Left lung (tissue), 10 donors: ENCODE results near the gene RGS7. TPM values are rescaled to one million over a fixed set of nuclear protein-coding genes. Genes with fewer than 3 reads are reported as not detected.
A peak's percentile ranks its signal among the peaks of the same experiment; 100 is the strongest.

ENCODE experiments used
- ATAC-seq: fragments of 200-7000 bp; cut with Tn5 transposase; one replicate; pipeline ENCODE4 v1.9.1; 2020; ENCODE audit warnings: moderate library complexity
- DNase-seq, 4 donors: peaks; one replicate each; pipeline ENCODE4 v3.0.0-alpha.2; 2013 to 2020
- H3K27ac ChIP-seq, 2 donors: fragments of 200-600 bp; sonication (generic) in 1 of 2; one replicate each; pipeline versions ENCODE4 v1.5.0 to v1.8.0; 2020 to 2021
- H3K27me3 ChIP-seq, 2 donors: fragments of 200-600 bp; sonication (generic) in 1 of 2; one replicate each; pipeline versions ENCODE4 v1.5.0 to v1.8.0; 2020 to 2021
- H3K36me3 ChIP-seq, 2 donors: fragments of 200-600 bp; sonication (generic) in 1 of 2; one replicate each; pipeline versions ENCODE4 v1.5.0 to v1.8.0; 2020 to 2021
- H3K4me1 ChIP-seq, 2 donors: fragments of 200-600 bp; one replicate each; pipeline ENCODE4 v1.8.0; 2021
- H3K4me3 ChIP-seq, 2 donors: fragments of 200-600 bp; sonication (generic) in 1 of 2; one replicate each; pipeline versions ENCODE4 v1.5.0 to v1.8.0; 2020 to 2021; ENCODE audit warnings: mild to moderate bottlenecking in 1 of 2
- H3K9me3 ChIP-seq, 2 donors: fragments of 200-600 bp; sonication (generic) in 1 of 2; one replicate each; pipeline versions ENCODE4 v1.5.0 to v1.8.0; 2020 to 2021
- CTCF ChIP-seq, 2 donors: fragments of 200-600 bp; sonication (generic) in 1 of 2; IDR thresholded peaks; one replicate each; pipeline versions ENCODE4 v1.5.0 to v1.8.0; 2021; ENCODE audit warnings: antibody characterized with exemption in 2 of 2
- intact Hi-C, 2 donors: fragments of 100-400 bp; cut with DNase I; formaldehyde crosslinking; loops; one replicate each; pipeline versions ENCODE4 v1.11.2 to v1.14.2; 2022
- polyA plus RNA-seq, 6 donors: library from polyadenylated mRNA; unstranded; fragments of 120-200 nt; gene quantifications; one replicate each; pipeline ENCODE4 v1.2.1, GENCODE V29; 2013; ENCODE audit not compliant: insufficient read length in 6 of 6
- total RNA-seq, 2 donors: library from RNA; stranded (reverse); fragmentation: NEBNext Ultra II Directional; extraction: Animal tissue kit (Norgen Biotek cat#: 25700); gene quantifications; one replicate each; pipeline ENCODE4 v1.2.1, GENCODE V29; 2021
- donor health status: DM: no; HTN: yes; CAD: no.
- donor health status: DM: no; HTN: no; CAD: no.

The RGS7 gene
- total and polyA plus RNA-seq, 8 donors = 0.11 to 0.43 (median 0.30) TPM; not detected in 2

- TF ChIP-seq CTCF (IDR thresholded peaks at IDR 0.05) = no peak
- no peaks in the 10 kb centered on the region for H3K4me1 ChIP-seq
- H3K27ac ChIP-seq = no peak overlapping the region
- no peaks in the 10 kb centered on the region for H3K9me3 ChIP-seq
- H3K27me3 ChIP-seq = no peaks in the 10 kb centered on the region
- intact Hi-C loops = no loop called here
- DNase-seq (peak in 2 of 4 donors; percentile 23 to 36), ATAC-seq (peak; percentile 45)
- no peak overlapping the region for H3K4me3 ChIP-seq
- H3K36me3 ChIP-seq = no peaks in the 10 kb centered on the region
These were observed 33.4 kb downstream of the RGS7 start for GRCh38 chr1:241323514-241324195.

GRCh38 chr1:241317676-241318075 is 39.3 kb downstream of the RGS7 start:
- H3K9me3 ChIP-seq = no peaks in the 10 kb centered on the region
- no peaks in the 10 kb centered on the region for H3K4me1 ChIP-seq
- no peaks in the 10 kb centered on the region for H3K36me3 ChIP-seq
- DNase-seq (no peak), ATAC-seq (no peak)
- no peaks in the 10 kb centered on the region for H3K27me3 ChIP-seq
- intact Hi-C loops = no loop called here
- TF ChIP-seq CTCF (IDR thresholded peaks at IDR 0.05) = no peak
- H3K4me3 ChIP-seq = no peak overlapping the region
- no peak overlapping the region for H3K27ac ChIP-seq

DNA sequence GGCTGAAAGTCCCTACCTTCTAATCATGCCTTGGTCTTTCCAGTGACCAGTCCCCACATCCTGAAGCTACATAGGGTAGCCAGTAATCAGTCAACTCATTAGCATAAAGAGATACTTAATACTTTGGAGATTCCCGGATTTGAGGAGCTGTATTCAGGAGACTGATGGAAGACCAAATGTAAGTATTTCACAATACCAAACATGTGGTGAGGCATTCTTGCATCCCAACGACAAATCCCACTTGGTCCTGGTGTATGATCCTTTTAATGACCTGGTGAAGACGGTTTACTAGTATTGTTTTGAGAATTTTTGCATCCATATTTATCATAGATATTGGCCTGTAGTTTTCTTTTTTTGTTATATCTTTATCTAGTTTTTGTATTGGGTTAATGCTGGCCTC is 40.6 kb downstream of the RGS7 start:
- Histone ChIP-seq H3K27ac (no peak overlapping the region), H3K4me3 (no peak overlapping the region), H3K9me3 (no peaks in the 10 kb centered on the region), H3K4me1 (no peaks in the 10 kb centered on the region), H3K27me3 (no peaks in the 10 kb centered on the region), H3K36me3 (no peaks in the 10 kb centered on the region)
- no peak for TF ChIP-seq CTCF (IDR thresholded peaks at IDR 0.05)
- ATAC-seq (no peak), DNase-seq (no peak)
- intact Hi-C loops = no loop called here

DNA sequence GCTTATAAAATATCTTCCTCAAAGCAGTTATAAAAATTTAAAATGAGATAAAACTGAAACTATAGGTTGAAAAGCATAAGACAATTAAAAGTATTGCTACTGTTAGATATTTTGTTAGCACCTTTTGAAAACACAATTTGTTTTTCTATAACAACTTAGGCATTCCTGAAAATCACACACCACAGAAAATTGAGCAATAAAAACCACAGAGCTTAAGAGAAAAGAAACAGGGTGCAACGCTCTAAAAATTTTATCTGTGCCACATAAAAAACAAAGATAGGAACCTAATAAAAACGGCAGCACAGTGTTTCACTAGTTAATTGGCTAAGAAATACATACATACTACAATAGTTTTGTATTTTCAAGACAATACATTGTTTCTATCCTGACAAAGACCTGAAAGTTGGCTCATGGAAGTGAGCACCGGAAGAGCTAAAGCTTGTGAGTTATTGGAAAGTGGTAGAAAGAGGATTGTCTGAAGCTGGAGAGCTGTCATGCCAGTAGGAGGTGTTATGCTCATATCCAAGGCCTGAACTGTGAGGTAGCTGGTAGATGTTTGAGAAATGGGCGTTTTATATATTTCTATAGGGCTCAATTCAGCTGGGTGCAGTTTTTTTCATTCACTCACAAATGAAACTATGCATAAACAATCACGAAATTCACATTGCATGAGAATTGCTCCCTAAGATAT is 45.8 kb downstream of the RGS7 start:
- Histone ChIP-seq H3K36me3 (no peaks in the 10 kb centered on the region), H3K4me3 (no peak overlapping the region), H3K27ac (no peak overlapping the region), H3K27me3 (no peaks in the 10 kb centered on the region), H3K9me3 (peaks cover 0 to 1% of the 10 kb centered on the region in 2 donors), H3K4me1 (no peaks in the 10 kb centered on the region)
- ATAC-seq (no peak), DNase-seq (no peak)
- intact Hi-C loops = no loop called here
- no peak for TF ChIP-seq CTCF (IDR thresholded peaks at IDR 0.05)

DNA sequence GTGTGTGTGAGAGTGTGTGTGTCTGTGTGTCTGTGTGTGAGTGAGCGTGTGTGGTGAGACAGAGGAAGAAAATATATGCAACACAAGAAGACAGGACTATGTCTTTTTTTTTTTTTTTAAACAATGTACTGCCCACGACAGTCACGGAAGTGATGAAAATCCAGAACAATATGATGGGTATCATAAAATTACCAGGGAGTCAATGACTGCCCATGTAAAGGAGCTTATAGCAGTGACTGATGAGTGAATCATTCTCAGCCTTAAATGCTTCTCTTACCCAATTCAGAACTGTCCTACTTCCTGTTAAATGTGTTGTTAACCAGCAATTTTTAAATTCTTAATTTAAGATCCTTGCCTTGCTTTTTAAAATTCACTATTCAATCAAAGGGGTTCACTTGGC is 46.6 kb downstream of the RGS7 start:
- H3K4me3 ChIP-seq = no peak overlapping the region
- ATAC-seq = no peak
- no peak overlapping the region for H3K27ac ChIP-seq
- H3K27me3 ChIP-seq = no peaks in the 10 kb centered on the region
- peaks cover 0 to 7% of the 10 kb centered on the region in 2 donors for H3K9me3 ChIP-seq
- no peak for DNase-seq
- intact Hi-C loops = no loop called here
- no peaks in the 10 kb centered on the region for H3K4me1 ChIP-seq
- no peaks in the 10 kb centered on the region for H3K36me3 ChIP-seq
- no peak for TF ChIP-seq CTCF (IDR thresholded peaks at IDR 0.05)
